ENCODE data around the gene SLC26A5.

SLC26A5 gene

GRCh38 chr7:103398483-103399127 is 47.4 kb downstream of the SLC26A5 start:
- Histone ChIP-seq H3K27ac (ENCODE audit: low read depth, low read length, severe bottlenecking) (no peak overlapping the region), H3K36me3 (ENCODE audit: control insufficient read depth, insufficient read depth, low read length) (no peaks in the 10 kb centered on the region), H3K9me3 (ENCODE audit: control insufficient read depth, low read length) (no peaks in the 10 kb centered on the region), H3K4me3 (ENCODE audit: extremely low read depth, insufficient read depth, low read length, poor library complexity, severe bottlenecking) (no peak overlapping the region), H3K4me1 (ENCODE audit: control insufficient read depth, insufficient read depth, low read length, poor library complexity, severe bottlenecking) (no peaks in the 10 kb centered on the region)
- 0 to 50% methylated on average over 1 to 2 of the region's 2 CpGs for WGBS, 2 experiments (ENCODE audit: insufficient coverage in 2 of 2)

DNA sequence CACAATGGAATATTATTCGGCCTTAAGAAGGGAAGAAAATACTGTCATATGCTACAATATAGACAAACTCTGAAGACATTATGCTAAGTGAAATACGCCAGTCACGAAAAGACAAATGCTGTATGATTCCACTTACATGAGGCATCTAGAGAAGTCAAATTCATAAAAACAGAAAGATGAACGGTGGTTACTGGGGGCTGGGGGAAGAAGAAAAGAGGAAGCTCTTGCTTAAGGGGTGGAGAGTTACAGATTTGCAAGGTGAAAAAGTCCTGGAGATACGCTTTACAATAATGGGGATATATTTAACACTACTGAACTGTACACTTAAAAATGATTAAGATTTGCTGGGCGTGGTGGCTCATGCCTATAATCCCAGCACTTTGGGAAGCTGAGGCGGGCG is 49.5 kb downstream of the SLC26A5 start:
- no peaks in the 10 kb centered on the region for H3K9me3 ChIP-seq (ENCODE audit: control insufficient read depth, low read length)
- no peaks in the 10 kb centered on the region for H3K4me1 ChIP-seq (ENCODE audit: control insufficient read depth, insufficient read depth, low read length, poor library complexity, severe bottlenecking)
- no peaks in the 10 kb centered on the region for H3K36me3 ChIP-seq (ENCODE audit: control insufficient read depth, insufficient read depth, low read length)
- H3K4me3 ChIP-seq (ENCODE audit: extremely low read depth, insufficient read depth, low read length, poor library complexity, severe bottlenecking): no peak overlapping the region
- H3K27ac ChIP-seq (ENCODE audit: low read depth, low read length, severe bottlenecking): no peak overlapping the region
- 57% methylated on average over 3 of the region's 8 CpGs; no CpG with 5 or more reads in 1 of the 2 experiments for WGBS, 2 experiments (ENCODE audit: insufficient coverage in 2 of 2)

- no CpG with 5 or more reads among the region's 1 CpG for WGBS, 2 experiments (ENCODE audit: insufficient coverage in 2 of 2)
- Histone ChIP-seq H3K27ac (ENCODE audit: low read depth, low read length, severe bottlenecking) (no peak overlapping the region), H3K9me3 (ENCODE audit: control insufficient read depth, low read length) (no peaks in the 10 kb centered on the region), H3K4me3 (ENCODE audit: extremely low read depth, insufficient read depth, low read length, poor library complexity, severe bottlenecking) (no peak overlapping the region), H3K36me3 (ENCODE audit: control insufficient read depth, insufficient read depth, low read length) (no peaks in the 10 kb centered on the region), H3K4me1 (ENCODE audit: control insufficient read depth, insufficient read depth, low read length, poor library complexity, severe bottlenecking) (no peaks in the 10 kb centered on the region)
Observed at GRCh38 chr7:103395071-103395470, 50.9 kb downstream of the SLC26A5 start.

GRCh38 chr7:103394566-103394965 is 51.4 kb downstream of the SLC26A5 start:
- WGBS, 2 experiments (ENCODE audit: insufficient coverage in 2 of 2): 80 to 95% methylated on average over 1 to 2 of the region's 4 CpGs

GRCh38 chr7:103391976-103392375 is 54.0 kb downstream of the SLC26A5 start:
- H3K4me3 ChIP-seq (ENCODE audit: extremely low read depth, insufficient read depth, low read length, poor library complexity, severe bottlenecking): no peak overlapping the region
- H3K4me1 ChIP-seq (ENCODE audit: control insufficient read depth, insufficient read depth, low read length, poor library complexity, severe bottlenecking): no peaks in the 10 kb centered on the region
- no peaks in the 10 kb centered on the region for H3K9me3 ChIP-seq (ENCODE audit: control insufficient read depth, low read length)
- no CpG with 5 or more reads among the region's 2 CpGs for WGBS, 2 experiments (ENCODE audit: insufficient coverage in 2 of 2)
- no peaks in the 10 kb centered on the region for H3K36me3 ChIP-seq (ENCODE audit: control insufficient read depth, insufficient read depth, low read length)
- no peak overlapping the region for H3K27ac ChIP-seq (ENCODE audit: low read depth, low read length, severe bottlenecking)

More at GRCh38 chr7:103394566-103394965, 51.4 kb downstream of the SLC26A5 start:
- Histone ChIP-seq H3K36me3 (ENCODE audit: control insufficient read depth, insufficient read depth, low read length) (no peaks in the 10 kb centered on the region), H3K4me3 (ENCODE audit: extremely low read depth, insufficient read depth, low read length, poor library complexity, severe bottlenecking) (no peak overlapping the region), H3K4me1 (ENCODE audit: control insufficient read depth, insufficient read depth, low read length, poor library complexity, severe bottlenecking) (no peaks in the 10 kb centered on the region), H3K27ac (ENCODE audit: low read depth, low read length, severe bottlenecking) (no peak overlapping the region), H3K9me3 (ENCODE audit: control insufficient read depth, low read length) (no peaks in the 10 kb centered on the region)

- Histone ChIP-seq H3K4me1 (ENCODE audit: control insufficient read depth, insufficient read depth, low read length, poor library complexity, severe bottlenecking) (no peaks in the 10 kb centered on the region), H3K27ac (ENCODE audit: low read depth, low read length, severe bottlenecking) (no peak overlapping the region), H3K4me3 (ENCODE audit: extremely low read depth, insufficient read depth, low read length, poor library complexity, severe bottlenecking) (no peak overlapping the region), H3K9me3 (ENCODE audit: control insufficient read depth, low read length) (no peaks in the 10 kb centered on the region), H3K36me3 (ENCODE audit: control insufficient read depth, insufficient read depth, low read length) (no peaks in the 10 kb centered on the region)
- 88 to 97% methylated on average over 3 to 5 of the region's 5 CpGs for WGBS, 2 experiments (ENCODE audit: insufficient coverage in 2 of 2)
Observed at GRCh38 chr7:103391150-103391549, 54.9 kb downstream of the SLC26A5 start.

GRCh38 chr7:103389263-103389662 is 56.7 kb downstream of the SLC26A5 start:
- 72 to 82% methylated on average over 2 to 3 of the region's 3 CpGs for WGBS, 2 experiments (ENCODE audit: insufficient coverage in 2 of 2)
- Histone ChIP-seq H3K27ac (ENCODE audit: low read depth, low read length, severe bottlenecking) (no peak overlapping the region), H3K4me1 (ENCODE audit: control insufficient read depth, insufficient read depth, low read length, poor library complexity, severe bottlenecking) (no peaks in the 10 kb centered on the region)

GRCh38 chr7:103388469-103389140 is 57.4 kb downstream of the SLC26A5 start:
- 83 to 92% methylated on average over 1 to 2 of the region's 4 CpGs for WGBS, 2 experiments (ENCODE audit: insufficient coverage in 2 of 2)
- H3K36me3 ChIP-seq (ENCODE audit: control insufficient read depth, insufficient read depth, low read length): no peaks in the 10 kb centered on the region
- no peak overlapping the region for H3K27ac ChIP-seq (ENCODE audit: low read depth, low read length, severe bottlenecking)
- no peaks in the 10 kb centered on the region for H3K9me3 ChIP-seq (ENCODE audit: control insufficient read depth, low read length)
- H3K4me3 ChIP-seq (ENCODE audit: extremely low read depth, insufficient read depth, low read length, poor library complexity, severe bottlenecking): no peak overlapping the region
- H3K4me1 ChIP-seq (ENCODE audit: control insufficient read depth, insufficient read depth, low read length, poor library complexity, severe bottlenecking): no peaks in the 10 kb centered on the region

More at GRCh38 chr7:103389263-103389662, 56.7 kb downstream of the SLC26A5 start:
- Histone ChIP-seq H3K4me3 (ENCODE audit: extremely low read depth, insufficient read depth, low read length, poor library complexity, severe bottlenecking) (no peak overlapping the region), H3K9me3 (ENCODE audit: control insufficient read depth, low read length) (no peaks in the 10 kb centered on the region), H3K36me3 (ENCODE audit: control insufficient read depth, insufficient read depth, low read length) (no peaks in the 10 kb centered on the region)

- H3K9me3 ChIP-seq (ENCODE audit: control insufficient read depth, low read length): no peaks in the 10 kb centered on the region
- no peak overlapping the region for H3K4me3 ChIP-seq (ENCODE audit: extremely low read depth, insufficient read depth, low read length, poor library complexity, severe bottlenecking)
- no peak overlapping the region for H3K27ac ChIP-seq (ENCODE audit: low read depth, low read length, severe bottlenecking)
- no peaks in the 10 kb centered on the region for H3K4me1 ChIP-seq (ENCODE audit: control insufficient read depth, insufficient read depth, low read length, poor library complexity, severe bottlenecking)
- no CpG with 5 or more reads among the region's 1 CpG for WGBS, 2 experiments (ENCODE audit: insufficient coverage in 2 of 2)
- no peaks in the 10 kb centered on the region for H3K36me3 ChIP-seq (ENCODE audit: control insufficient read depth, insufficient read depth, low read length)
Observed at GRCh38 chr7:103387242-103387641, 58.8 kb downstream of the SLC26A5 start.

DNA sequence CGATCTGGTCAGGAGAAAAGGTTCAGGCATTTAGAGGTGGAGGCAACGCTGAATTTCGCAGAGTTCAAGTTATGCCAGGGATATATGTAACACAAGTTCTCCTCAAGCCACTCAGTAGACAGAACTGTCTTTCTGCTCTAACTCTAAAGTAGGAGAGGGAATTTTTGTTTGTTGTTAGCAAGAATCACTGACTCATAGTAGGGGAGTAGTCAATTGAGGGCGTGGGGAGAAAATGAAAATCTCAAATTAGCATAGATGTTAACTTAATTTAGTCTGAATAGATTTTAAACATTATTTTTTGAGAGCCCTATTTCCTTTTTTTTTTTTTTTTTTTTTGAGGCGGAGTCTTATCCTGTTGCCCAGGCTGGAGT is 64.0 kb downstream of the SLC26A5 start:
- H3K4me1 ChIP-seq (ENCODE audit: control insufficient read depth, insufficient read depth, low read length, poor library complexity, severe bottlenecking): no peaks in the 10 kb centered on the region
- H3K9me3 ChIP-seq (ENCODE audit: control insufficient read depth, low read length): no peaks in the 10 kb centered on the region
- H3K4me3 ChIP-seq (ENCODE audit: extremely low read depth, insufficient read depth, low read length, poor library complexity, severe bottlenecking): no peak overlapping the region
- no peak overlapping the region for H3K27ac ChIP-seq (ENCODE audit: low read depth, low read length, severe bottlenecking)
- WGBS, 2 experiments (ENCODE audit: insufficient coverage in 2 of 2): 90% methylated on average over 1 of the region's 5 CpGs; no CpG with 5 or more reads in 1 of the 2 experiments
- H3K36me3 ChIP-seq (ENCODE audit: control insufficient read depth, insufficient read depth, low read length): no peaks in the 10 kb centered on the region
